IMR-90 (cell line): ENCODE measurements around the gene VAV1. TPM values are rescaled to one million over a fixed set of nuclear protein-coding genes. Genes with fewer than 3 reads are reported as not detected.

Experiments used
- ATAC-seq: fragments of 200-7000 bp; cut with Tn5 transposase; 2 replicates; pipeline ENCODE4 v1.9.1; 2020; ENCODE audit warnings: low read depth, mild to moderate bottlenecking, moderate library complexity
- BruUV-seq: library from RNA; stranded (reverse); fragments of 400-500 nt; replicated peaks from 2 replicates; lab custom pipeline; 2021; lab: Mats Ljungman, UMichigan
- CTCF ChIA-PET: fragments of 300-600 bp; formaldehyde crosslinking; extraction: SDS; loops from one replicate; lab custom pipeline; 2021; ENCODE audit warnings: antibody characterized with exemption; lab: Yijun Ruan, JAX
- POLR2A ChIA-PET: fragments of 300-600 bp; sonication (Branson Sonifier 250); formaldehyde crosslinking; loops from one replicate; lab custom pipeline; 2022; ENCODE audit warnings: antibody characterized with exemption; ENCODE audit not compliant: unreplicated experiment; lab: Charles Lee
- DNase-seq: peaks from one replicate; pipeline ENCODE4 v3.0.0; 2013
- H2AFZ ChIP-seq: replicated peaks from 2 replicates; pipeline ENCODE3; 2013; ENCODE audit warnings: low read length, mild to moderate bottlenecking; ENCODE audit not compliant: poor library complexity
- H2AK5ac ChIP-seq: 2 replicates; pipeline ENCODE4 v1.6.1; 2013; ENCODE audit warnings: low read depth, low read length, inconsistent platforms
- H2AK9ac ChIP-seq: replicated peaks from 2 replicates; pipeline ENCODE3; 2013; ENCODE audit warnings: mild to moderate bottlenecking, low read depth, low read length, moderate library complexity; ENCODE audit not compliant: poor library complexity
- H2BK120ac ChIP-seq: 2 replicates; pipeline ENCODE4 v1.6.1; 2013; ENCODE audit warnings: low read depth, low read length, inconsistent platforms
- H2BK15ac ChIP-seq: 3 replicates; pipeline ENCODE4 v1.6.1; 2013; ENCODE audit warnings: low read depth, low read length, inconsistent platforms
- H2BK20ac ChIP-seq: 2 replicates; pipeline ENCODE4 v1.6.1; 2013; ENCODE audit warnings: low read depth, mild to moderate bottlenecking, inconsistent platforms, low read length, moderate library complexity
- H2BK5ac ChIP-seq: 2 replicates; pipeline ENCODE4 v1.6.1; 2013; ENCODE audit warnings: mild to moderate bottlenecking, low read depth, low read length, inconsistent platforms; ENCODE audit not compliant: poor library complexity, severe bottlenecking
- H3K14ac ChIP-seq: replicated peaks from 2 replicates; pipeline ENCODE4 v1.6.1; 2013; ENCODE audit warnings: low read depth, low read length, inconsistent platforms
- H3K18ac ChIP-seq: 2 replicates; pipeline ENCODE4 v1.6.1; 2013; ENCODE audit warnings: low read depth, low read length, control low read depth
- H3K23ac ChIP-seq: 2 replicates; pipeline ENCODE4 v1.6.1; 2013; ENCODE audit warnings: low read depth, low read length, inconsistent platforms
- H3K27ac ChIP-seq: 2 replicates; pipeline ENCODE4 v1.5.1; 2013; ENCODE audit warnings: mild to moderate bottlenecking, control low read depth, low read length; ENCODE audit not compliant: insufficient read depth
- H3K27me3 ChIP-seq: 2 replicates; pipeline ENCODE4 v1.6.1; 2013; ENCODE audit warnings: low read length; ENCODE audit not compliant: control insufficient read depth, insufficient read depth
- H3K36me3 ChIP-seq: 2 replicates; pipeline ENCODE4 v1.6.1; 2013; ENCODE audit warnings: low read length, mixed read lengths; ENCODE audit not compliant: control insufficient read depth, insufficient read depth
- H3K4ac ChIP-seq: 2 replicates; pipeline ENCODE4 v1.6.1; 2013; ENCODE audit warnings: low read depth, low read length, inconsistent platforms
- H3K4me1 ChIP-seq: 2 replicates; pipeline ENCODE4 v1.6.1; 2013; ENCODE audit warnings: low read length, mixed read lengths; ENCODE audit not compliant: control insufficient read depth, insufficient read depth
- H3K4me2 ChIP-seq: 2 replicates; pipeline ENCODE4 v1.6.1; 2013; ENCODE audit warnings: low read depth, mild to moderate bottlenecking, control low read depth, low read length, moderate library complexity
- H3K4me3 ChIP-seq: 2 replicates; pipeline ENCODE4 v1.5.1; 2013; ENCODE audit warnings: low read depth, mild to moderate bottlenecking, control low read depth, low read length, moderate library complexity; ENCODE audit not compliant: insufficient read depth
- H3K56ac ChIP-seq: 2 replicates; pipeline ENCODE4 v1.6.1; 2013; ENCODE audit warnings: low read length, inconsistent platforms; ENCODE audit not compliant: insufficient read depth; ENCODE audit errors: extremely low read depth
- H3K79me1 ChIP-seq, 2 experiments: 2 replicates each; pipeline ENCODE4 v1.6.1; 2013; ENCODE audit warnings: low read length in 2 of 2, inconsistent platforms in 1 of 2, low read depth in 1 of 2
- H3K9ac ChIP-seq: 2 replicates; pipeline ENCODE4 v1.6.1; 2013; ENCODE audit warnings: low read depth, low read length, control low read depth
- H3K9me1 ChIP-seq: 2 replicates; pipeline ENCODE4 v1.6.1; 2013; ENCODE audit warnings: low read length, inconsistent platforms; ENCODE audit not compliant: insufficient read depth
- H3K9me3 ChIP-seq: 2 replicates; pipeline ENCODE4 v1.6.1; 2013; ENCODE audit warnings: low read length; ENCODE audit not compliant: control insufficient read depth, insufficient read depth
- H4K20me1 ChIP-seq: 2 replicates; pipeline ENCODE4 v1.6.1; 2013; ENCODE audit warnings: low read length, inconsistent platforms; ENCODE audit not compliant: insufficient read depth
- H4K5ac ChIP-seq: 2 replicates; pipeline ENCODE4 v1.6.1; 2013; ENCODE audit warnings: mild to moderate bottlenecking, low read depth, low read length, control low read depth
- H4K8ac ChIP-seq, 2 experiments: 2 replicates each; pipeline ENCODE4 v1.6.1; 2013; ENCODE audit warnings: low read depth in 2 of 2, low read length in 2 of 2, control low read depth in 1 of 2, inconsistent platforms in 1 of 2
- H4K91ac ChIP-seq: 2 replicates; pipeline ENCODE4 v1.6.1; 2013; ENCODE audit warnings: low read depth, low read length, inconsistent platforms; ENCODE audit not compliant: insufficient read depth
- BHLHE40 ChIP-seq: fragments of 150-350 bp; IDR thresholded peaks from 2 replicates; pipeline ENCODE4 v1.6.1; 2016; ENCODE audit warnings: mild to moderate bottlenecking, low read depth, low read length
- CEBPB ChIP-seq: IDR thresholded peaks from 2 replicates; pipeline ENCODE4 v1.6.1; 2012; ENCODE audit warnings: low read depth, low read length, improper control_type of control experiment
- CHD1 ChIP-seq: IDR thresholded peaks from 2 replicates; pipeline ENCODE4 v1.6.1; 2012; ENCODE audit warnings: low read depth, low read length, improper control_type of control experiment
- ELK1 ChIP-seq: fragments of 150-350 bp; IDR thresholded peaks from 2 replicates; pipeline ENCODE4 v1.6.1; 2016; ENCODE audit warnings: low read depth, mild to moderate bottlenecking, low read length, moderate library complexity, borderline replicate concordance
- MAFK ChIP-seq: IDR thresholded peaks from 2 replicates; pipeline ENCODE4 v1.6.1; 2012; ENCODE audit warnings: low read depth, low read length, improper control_type of control experiment
- MAZ ChIP-seq: IDR thresholded peaks from 2 replicates; pipeline ENCODE4 v1.6.1; 2012; ENCODE audit warnings: low read depth, mild to moderate bottlenecking, low read length, improper control_type of control experiment, moderate library complexity, borderline replicate concordance
- NFE2L2 ChIP-seq: fragments of 150-350 bp; IDR thresholded peaks from 2 replicates; pipeline ENCODE4 v1.6.1; 2016; ENCODE audit warnings: low read depth, mild to moderate bottlenecking, low read length
- POLR2A ChIP-seq: IDR thresholded peaks from 2 replicates; pipeline ENCODE4 v1.6.1; 2012; ENCODE audit warnings: mild to moderate bottlenecking, low read depth, low read length
- RAD21 ChIP-seq: IDR thresholded peaks from 2 replicates; pipeline ENCODE4 v1.6.1; 2012; ENCODE audit warnings: low read length, improper control_type of control experiment
- RCOR1 ChIP-seq: IDR thresholded peaks from 2 replicates; pipeline ENCODE4 v1.6.1; 2012; ENCODE audit warnings: mild to moderate bottlenecking, low read length, improper control_type of control experiment; ENCODE audit not compliant: insufficient replicate concordance
- RFX5 ChIP-seq: IDR thresholded peaks from 2 replicates; pipeline ENCODE4 v1.8.0; 2012; ENCODE audit warnings: low read depth, mild to moderate bottlenecking, low read length, moderate library complexity
- SMC3 ChIP-seq: fragments of 150-350 bp; IDR thresholded peaks from 2 replicates; pipeline ENCODE4 v1.6.1; 2016; ENCODE audit warnings: low read depth, mild to moderate bottlenecking, antibody characterized with exemption, low read length, moderate library complexity
- USF2 ChIP-seq: fragments of 150-350 bp; IDR thresholded peaks from 2 replicates; pipeline ENCODE4 v1.6.1; 2017; ENCODE audit warnings: mild to moderate bottlenecking, antibody characterized with exemption, low read length, low read depth
- WGBS, 2 experiments: methylation state at CpG; one replicate each; pipeline versions ENCODE4 v1.1.5 to v1.1.7; 2013; ENCODE audit warnings: missing lambda C conversion rate in 2 of 2; ENCODE audit not compliant: insufficient read length in 1 of 2; ENCODE audit errors: extremely low coverage in 2 of 2; 5-methylcytosine and 5-hydroxymethylcytosine counted together
- dilution Hi-C: fragments of 300-500 bp; cut with HindIII; formaldehyde crosslinking; loops from one replicate; pipeline ENCODE4 v1.14.3; 2018; ENCODE audit warnings: low sequenced_read_pairs; ENCODE audit not compliant: unreplicated experiment
- in situ Hi-C: fragments of 300-500 bp; cut with MboI; formaldehyde crosslinking; loops from 3 replicates; pipeline ENCODE4 v1.14.3; 2019; ENCODE audit warnings: low sequenced_read_pairs, inconsistent platforms, mixed read lengths
- intact Hi-C: fragments of 100-400 bp; cut with micrococcal nuclease; formaldehyde crosslinking; loops from 2 replicates; pipeline ENCODE4 v1.10.0; 2022
- polyA plus RNA-seq, 3 experiments: library from polyadenylated mRNA; depleted of rRNA; stranded (reverse); fragments of >200 nt; gene quantifications; 2 replicates each; pipeline ENCODE4 v1.2.3, GENCODE V29; 2012; ENCODE audit warnings: low replicate concordance in 1 of 3
- total RNA-seq: library from RNA; depleted of rRNA; stranded (reverse); fragments of >200 nt; gene quantifications from 2 replicates; pipeline ENCODE4 v1.2.3, GENCODE V29; 2012
- TF ChIP-seq, protein P1 (sequence below): conservative IDR thresholded peaks from 2 replicates; pipeline ENCODE4 v1.5.1; 2012; ENCODE audit warnings: mild to moderate bottlenecking, low read depth, low read length, improper control_type of control experiment

VAV1 gene
- total and polyA plus RNA-seq, 2 of the 4 experiments (the other 2 are of a cell fraction): not detected

DNA sequence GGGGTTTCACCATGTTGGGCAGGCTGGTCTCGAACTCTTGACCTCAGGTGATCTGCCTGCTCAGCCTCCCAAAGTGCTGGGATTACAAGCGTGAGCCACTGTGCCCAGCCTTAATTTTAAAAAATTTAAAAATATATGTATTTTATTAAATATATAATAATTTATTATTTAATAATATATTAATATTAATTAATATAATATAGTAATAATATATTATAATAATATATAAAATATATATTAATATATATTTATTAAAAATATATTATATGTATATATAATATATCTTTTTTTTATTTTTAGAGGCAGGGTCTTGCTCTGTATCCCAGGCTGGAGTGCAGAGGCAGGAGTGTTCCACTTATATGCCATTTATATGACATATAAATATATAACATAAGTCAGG is 61.9 kb downstream of the VAV1 start:
- Histone ChIP-seq H4K20me1 (no peaks in the 10 kb centered on the region), H3K27me3 (no peaks in the 10 kb centered on the region), H3K18ac (no peak overlapping the region), H4K5ac (no peak overlapping the region), H3K9ac (no peak overlapping the region), H3K56ac (no peak overlapping the region), H2BK5ac (no peak overlapping the region), H3K9me3 (peaks cover 14% of the 10 kb centered on the region), H2BK15ac (no peak overlapping the region), H3K14ac (no peak overlapping the region), H3K79me1 (no peaks in the 10 kb centered on the region), H2BK120ac (no peak overlapping the region), H3K23ac (no peak overlapping the region), H3K4me3 (no peak overlapping the region), H2AK5ac (no peak overlapping the region), H3K4ac (no peak overlapping the region), H3K4me2 (no peak overlapping the region), H3K36me3 (no peaks in the 10 kb centered on the region), H3K27ac (no peak overlapping the region), H3K9me1 (no peaks in the 10 kb centered on the region), H3K4me1 (no peaks in the 10 kb centered on the region), H2AFZ (no peak overlapping the region), H2BK20ac (no peak overlapping the region), H4K91ac (no peak overlapping the region), H2AK9ac (no peak overlapping the region), H4K8ac (no peak overlapping the region)
- ChIA-PET POLR2A (no interaction called here), CTCF (interaction anchor here (0.6 kb wide), 1 partner anchor 73 kb away, joined by 7 read pairs; no protein-coding TSS in a partner anchor)
- TF ChIP-seq BHLHE40 (no peak), USF2 (no peak), ELK1 (no peak), SMC3 (no peak), POLR2A (no peak), RFX5 (no peak), RCOR1 (no peak), RAD21 (no peak), NFE2L2 (no peak), CHD1 (no peak), MAZ (no peak), CEBPB (no peak), MAFK (no peak)
- TF ChIP-seq, protein P1, sequence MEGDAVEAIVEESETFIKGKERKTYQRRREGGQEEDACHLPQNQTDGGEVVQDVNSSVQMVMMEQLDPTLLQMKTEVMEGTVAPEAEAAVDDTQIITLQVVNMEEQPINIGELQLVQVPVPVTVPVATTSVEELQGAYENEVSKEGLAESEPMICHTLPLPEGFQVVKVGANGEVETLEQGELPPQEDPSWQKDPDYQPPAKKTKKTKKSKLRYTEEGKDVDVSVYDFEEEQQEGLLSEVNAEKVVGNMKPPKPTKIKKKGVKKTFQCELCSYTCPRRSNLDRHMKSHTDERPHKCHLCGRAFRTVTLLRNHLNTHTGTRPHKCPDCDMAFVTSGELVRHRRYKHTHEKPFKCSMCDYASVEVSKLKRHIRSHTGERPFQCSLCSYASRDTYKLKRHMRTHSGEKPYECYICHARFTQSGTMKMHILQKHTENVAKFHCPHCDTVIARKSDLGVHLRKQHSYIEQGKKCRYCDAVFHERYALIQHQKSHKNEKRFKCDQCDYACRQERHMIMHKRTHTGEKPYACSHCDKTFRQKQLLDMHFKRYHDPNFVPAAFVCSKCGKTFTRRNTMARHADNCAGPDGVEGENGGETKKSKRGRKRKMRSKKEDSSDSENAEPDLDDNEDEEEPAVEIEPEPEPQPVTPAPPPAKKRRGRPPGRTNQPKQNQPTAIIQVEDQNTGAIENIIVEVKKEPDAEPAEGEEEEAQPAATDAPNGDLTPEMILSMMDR: no peak
- in situ Hi-C loops: no loop called here
- no peak for ATAC-seq
- intact Hi-C loops: no loop called here
- no peak for DNase-seq
- WGBS, 2 experiments: no CpG with 5 or more reads among the region's 2 CpGs
- dilution Hi-C loops: no loop called here
- BruUV-seq: no TSS peak
